GM23338 (cell line): ENCODE measurements around the gene RPS6KA4. TPM values are rescaled to one million over a fixed set of nuclear protein-coding genes. Genes with fewer than 3 reads are reported as not detected.

Source experiments
- ATAC-seq: fragments of 200-7000 bp; cut with Tn5 transposase; 3 replicates; pipeline ENCODE4 v1.9.1; 2020
- DNase-seq: peaks from one replicate; pipeline ENCODE4 v3.0.0-alpha.2; 2015; ENCODE audit warnings: low spot score
- H2AFZ ChIP-seq: fragments of 200-600 bp; sonication (generic); 2 replicates; pipeline ENCODE4 v1.8.0; 2016; ENCODE audit warnings: antibody characterized with exemption, mild to moderate bottlenecking, moderate library complexity
- H3F3A ChIP-seq: fragments of 200-600 bp; sonication (generic); replicated peaks from 2 replicates; pipeline ENCODE4 v1.8.0; 2017; ENCODE audit warnings: antibody characterized with exemption, mixed run types, low read depth
- H3K27ac ChIP-seq: fragments of 200-600 bp; sonication (generic); 2 replicates; pipeline ENCODE4 v1.6.1; 2016; ENCODE audit warnings: low read depth
- H3K27me3 ChIP-seq: fragments of 200-600 bp; sonication (generic); 2 replicates; pipeline ENCODE4 v1.8.0; 2016; ENCODE audit warnings: mild to moderate bottlenecking, mixed run types, moderate library complexity; ENCODE audit not compliant: insufficient read depth
- H3K36me3 ChIP-seq: fragments of 200-600 bp; sonication (generic); 2 replicates; pipeline ENCODE4 v1.8.0; 2016; ENCODE audit warnings: mild to moderate bottlenecking; ENCODE audit not compliant: insufficient read depth
- H3K4me1 ChIP-seq: fragments of 200-600 bp; sonication (generic); 2 replicates; pipeline ENCODE4 v1.8.0; 2016; ENCODE audit warnings: mild to moderate bottlenecking, moderate library complexity; ENCODE audit not compliant: insufficient read depth
- H3K4me2 ChIP-seq: fragments of 200-600 bp; sonication (generic); 2 replicates; pipeline ENCODE4 v1.7.1; 2017; ENCODE audit warnings: mixed run types
- H3K4me3 ChIP-seq: fragments of 200-600 bp; sonication (generic); 2 replicates; pipeline ENCODE4 v1.6.1; 2016; ENCODE audit warnings: mixed run types
- H3K79me2 ChIP-seq: fragments of 200-600 bp; sonication (generic); replicated peaks from 2 replicates; pipeline ENCODE4 v1.8.0; 2017; ENCODE audit warnings: mild to moderate bottlenecking; ENCODE audit not compliant: insufficient read depth
- H3K9me2 ChIP-seq: fragments of 200-600 bp; sonication (generic); 2 replicates; pipeline ENCODE4 v1.8.0; 2017; ENCODE audit not compliant: insufficient read depth
- H4K20me1 ChIP-seq: fragments of 200-600 bp; sonication (generic); replicated peaks from 2 replicates; pipeline ENCODE4 v1.8.0; 2017; ENCODE audit warnings: mild to moderate bottlenecking; ENCODE audit not compliant: insufficient read depth
- H3K27ac Mint-ChIP-seq: 2 replicates; pipeline ENCODE4 v1.8.0; 2020; ENCODE audit warnings: inconsistent platforms, mild to moderate bottlenecking, moderate library complexity, mixed read lengths
- H3K27me3 Mint-ChIP-seq: 3 replicates; pipeline ENCODE4 v1.8.0; 2022; ENCODE audit warnings: low read depth, mild to moderate bottlenecking, moderate library complexity, mixed read lengths, inconsistent platforms; ENCODE audit not compliant: insufficient read depth, poor library complexity
- H3K36me3 Mint-ChIP-seq: 3 replicates; pipeline ENCODE4 v1.8.0; 2021; ENCODE audit warnings: low read depth, mild to moderate bottlenecking, inconsistent platforms, moderate library complexity, mixed read lengths
- H3K4me1 Mint-ChIP-seq: 3 replicates; pipeline ENCODE4 v1.8.0; 2020; ENCODE audit warnings: mild to moderate bottlenecking, inconsistent platforms, mixed read lengths
- H3K4me3 Mint-ChIP-seq: 3 replicates; pipeline ENCODE4 v1.8.0; 2021; ENCODE audit warnings: moderate library complexity, mild to moderate bottlenecking, inconsistent platforms, mixed read lengths
- H3K9me3 Mint-ChIP-seq: 3 replicates; pipeline ENCODE4 v1.8.0; 2020; ENCODE audit warnings: moderate library complexity, mild to moderate bottlenecking, inconsistent platforms, mixed read lengths
- CREB1 ChIP-seq: fragments of 250-450 bp; sonication (Bioruptor Pico); IDR thresholded peaks from 2 replicates; pipeline ENCODE4 v1.5.0; 2020; ENCODE audit warnings: low read depth, mild to moderate bottlenecking, moderate library complexity
- EZH2 ChIP-seq: fragments of 200-600 bp; sonication (generic); IDR thresholded peaks from one replicate; pipeline ENCODE4 v1.8.0; 2017; ENCODE audit warnings: antibody characterized with exemption, mild to moderate bottlenecking, low read depth; ENCODE audit not compliant: unreplicated experiment
- EZH2phosphoT487 ChIP-seq: fragments of 200-600 bp; sonication (generic); IDR thresholded peaks from one replicate; pipeline ENCODE4 v1.8.1; 2018; ENCODE audit warnings: antibody characterized with exemption; ENCODE audit not compliant: unreplicated experiment
- JUNB ChIP-seq: IDR thresholded peaks from one replicate; pipeline ENCODE4 v1.6.1; 2016; ENCODE audit warnings: antibody characterized with exemption; ENCODE audit not compliant: unreplicated experiment
- NANOG ChIP-seq: IDR thresholded peaks from 2 replicates; pipeline ENCODE4 v1.6.1; 2016; ENCODE audit warnings: antibody characterized with exemption, borderline replicate concordance
- POLR2AphosphoS5 ChIP-seq: IDR thresholded peaks from 2 replicates; pipeline ENCODE4 v1.6.1; 2016; ENCODE audit warnings: antibody characterized with exemption, low read depth
- STAT1 ChIP-seq: IDR thresholded peaks from one replicate; pipeline ENCODE4 v1.6.1; 2016; ENCODE audit warnings: antibody characterized with exemption; ENCODE audit not compliant: unreplicated experiment
- ZNF114 ChIP-seq: fragments of 250-450 bp; sonication (Bioruptor Pico); IDR thresholded peaks from 2 replicates; pipeline ENCODE4 v1.5.0; 2020; ENCODE audit warnings: mild to moderate bottlenecking, moderate library complexity
- polyA plus RNA-seq: library from polyadenylated mRNA; unstranded; fragments of >200 nt; fragmentation: Nextera tagmentation; extraction: Ambion mirVana; gene quantifications from 2 replicates; pipeline ENCODE4 v1.2.1, GENCODE V29; 2016
- total RNA-seq: library from RNA; depleted of rRNA; stranded (reverse); fragments of >200 nt; shearing (Covaris generic); gene quantifications from 2 replicates; pipeline ENCODE4 v1.2.3, GENCODE V29; 2014
- TF ChIP-seq, protein P1 (sequence below): IDR thresholded peaks from 2 replicates; pipeline ENCODE4 v1.6.1; 2016; ENCODE audit warnings: antibody characterized with exemption
- TF ChIP-seq, protein P2 (sequence below), 2 experiments: fragments of 200-600 bp in 1 of 2; sonication (generic) in 1 of 2; conservative IDR thresholded peaks; 2 replicates each; pipeline versions ENCODE4 v1.5.1 to v1.6.1; 2016 to 2017; ENCODE audit warnings: antibody characterized with exemption in 2 of 2, low read depth in 2 of 2, mild to moderate bottlenecking in 2 of 2, moderate library complexity in 1 of 2

RPS6KA4 gene
- total and polyA plus RNA-seq, 2 experiments from 2014 or later, result 3.5 to 19.9 TPM

- Histone ChIP-seq H3K4me2 (peak within 1 kb of the TSS; percentile 74), H3K27me3 (no peaks in the 10 kb centered on the region), H3K27ac (peak within 1 kb of the TSS; percentile 93), H4K20me1 (no peaks in the 10 kb centered on the region; the same call in 1 of the 2 replicates), H3K36me3 (peaks cover 3% of the 10 kb centered on the region; the same call in 1 of the 2 replicates), H3F3A (peaks cover 17% of the 10 kb centered on the region; the same call in 1 of the 2 replicates), H2AFZ (peak within 1 kb of the TSS; percentile 87), H3K9me2 (no peaks in the 10 kb centered on the region), H3K4me1 (peaks cover 12% of the 10 kb centered on the region), H3K4me3 (peak within 1 kb of the TSS; percentile 82), H3K79me2 (peaks cover 18% of the 10 kb centered on the region)
- ATAC-seq, result peak; percentile 82
- TF ChIP-seq CREB1 (CRISPR knock-in tag) (peak; percentile 78; the same call in 1 of the 2 replicates), STAT1 (no peak), POLR2AphosphoS5 (peak; percentile 85)
- TF ChIP-seq, protein P1, sequence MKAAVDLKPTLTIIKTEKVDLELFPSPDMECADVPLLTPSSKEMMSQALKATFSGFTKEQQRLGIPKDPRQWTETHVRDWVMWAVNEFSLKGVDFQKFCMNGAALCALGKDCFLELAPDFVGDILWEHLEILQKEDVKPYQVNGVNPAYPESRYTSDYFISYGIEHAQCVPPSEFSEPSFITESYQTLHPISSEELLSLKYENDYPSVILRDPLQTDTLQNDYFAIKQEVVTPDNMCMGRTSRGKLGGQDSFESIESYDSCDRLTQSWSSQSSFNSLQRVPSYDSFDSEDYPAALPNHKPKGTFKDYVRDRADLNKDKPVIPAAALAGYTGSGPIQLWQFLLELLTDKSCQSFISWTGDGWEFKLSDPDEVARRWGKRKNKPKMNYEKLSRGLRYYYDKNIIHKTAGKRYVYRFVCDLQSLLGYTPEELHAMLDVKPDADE, result peak; percentile 84
- Mint-ChIP-seq H3K4me3 (peak within 1 kb of the TSS; percentile 98), H3K36me3 (peaks cover 55% of the 10 kb centered on the region), H3K27me3 (peaks cover 31% of the 10 kb centered on the region), H3K9me3 (no peaks in the 10 kb centered on the region; the same call in 1 of the 3 replicates), H3K4me1 (peaks cover 19% of the 10 kb centered on the region), H3K27ac (peak within 1 kb of the TSS; percentile 100)
- peak; percentile 98 for DNase-seq
Measured at GRCh38 chr11:64317325-64317960, 41.5 kb upstream of the RPS6KA4 start, which contains the start of gene TRMT112. Gene TRMT112, minus strand, starts transcription at chr11:64317559. Its CDS starts 33 bp downstream, at chr11:64317526.

DNA sequence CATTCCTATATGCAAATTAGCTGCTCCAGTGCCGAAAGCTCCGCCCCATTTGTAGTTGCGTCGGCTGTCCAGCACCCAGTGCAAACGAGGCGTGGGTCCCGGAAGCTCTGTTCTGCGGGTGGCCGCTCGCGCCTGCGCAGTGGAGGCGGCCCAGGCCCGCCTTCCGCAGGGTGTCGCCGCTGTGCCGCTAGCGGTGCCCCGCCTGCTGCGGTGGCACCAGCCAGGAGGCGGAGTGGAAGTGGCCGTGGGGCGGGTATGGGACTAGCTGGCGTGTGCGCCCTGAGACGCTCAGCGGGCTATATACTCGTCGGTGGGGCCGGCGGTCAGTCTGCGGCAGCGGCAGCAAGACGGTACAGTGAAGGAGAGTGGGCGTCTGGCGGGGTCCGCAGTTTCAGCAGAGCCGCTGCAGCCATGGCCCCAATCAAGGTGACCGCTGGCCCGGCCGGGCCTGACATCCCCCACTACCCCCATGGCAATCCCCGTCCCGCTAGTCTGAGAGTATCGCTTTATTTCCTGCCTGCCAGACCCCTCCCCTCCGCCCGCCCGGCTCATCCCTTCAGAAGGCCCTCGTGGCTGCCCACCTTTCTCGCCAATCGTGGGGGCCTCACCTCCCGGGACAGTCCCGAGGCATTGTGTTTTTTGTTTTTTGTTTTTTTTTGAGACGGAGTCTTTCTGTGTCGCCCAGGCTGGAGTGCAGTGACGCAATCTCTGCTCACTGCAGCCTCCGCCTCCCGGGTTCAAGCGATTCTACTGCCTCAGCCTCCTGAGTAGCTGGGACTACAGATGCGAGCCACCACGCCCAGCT is 40.8 kb upstream of the RPS6KA4 start, which contains the start of gene PRDX5:
TSS of gene PRDX5 (plus strand) at position 161 of the 805 bp plus-strand sequence. CDS start at position 256, 95 bp downstream.
- Mint-ChIP-seq H3K27ac (peak within 1 kb of the TSS; percentile 100), H3K9me3 (no peaks in the 10 kb centered on the region; the same call in 1 of the 3 replicates), H3K4me1 (peaks cover 19% of the 10 kb centered on the region), H3K4me3 (peak within 1 kb of the TSS; percentile 98), H3K36me3 (peaks cover 50% of the 10 kb centered on the region), H3K27me3 (peaks cover 24% of the 10 kb centered on the region)
- ATAC-seq (peak; percentile 71), DNase-seq (peak; percentile 97)
- no peaks in the 10 kb centered on the region; the same call in 1 of the 2 replicates for H4K20me1 ChIP-seq
- no peaks in the 10 kb centered on the region for H3K27me3 ChIP-seq
- H3F3A ChIP-seq, result peaks cover 17% of the 10 kb centered on the region; the same call in 1 of the 2 replicates
- H3K4me2 ChIP-seq, result peak within 1 kb of the TSS; percentile 74
- H3K9me2 ChIP-seq, result no peaks in the 10 kb centered on the region
- H3K4me1 ChIP-seq, result peaks cover 12% of the 10 kb centered on the region
- peaks cover 3% of the 10 kb centered on the region; the same call in 1 of the 2 replicates for H3K36me3 ChIP-seq
- H3K27ac ChIP-seq, result peak within 1 kb of the TSS; percentile 93
- H3K4me3 ChIP-seq, result peak within 1 kb of the TSS; percentile 82
- TF ChIP-seq NANOG (no peak), EZH2 (no peak), POLR2AphosphoS5 (peak; percentile 79), ZNF114 (no peak), EZH2phosphoT487 (no peak), JUNB (no peak)
- TF ChIP-seq, protein P2, sequence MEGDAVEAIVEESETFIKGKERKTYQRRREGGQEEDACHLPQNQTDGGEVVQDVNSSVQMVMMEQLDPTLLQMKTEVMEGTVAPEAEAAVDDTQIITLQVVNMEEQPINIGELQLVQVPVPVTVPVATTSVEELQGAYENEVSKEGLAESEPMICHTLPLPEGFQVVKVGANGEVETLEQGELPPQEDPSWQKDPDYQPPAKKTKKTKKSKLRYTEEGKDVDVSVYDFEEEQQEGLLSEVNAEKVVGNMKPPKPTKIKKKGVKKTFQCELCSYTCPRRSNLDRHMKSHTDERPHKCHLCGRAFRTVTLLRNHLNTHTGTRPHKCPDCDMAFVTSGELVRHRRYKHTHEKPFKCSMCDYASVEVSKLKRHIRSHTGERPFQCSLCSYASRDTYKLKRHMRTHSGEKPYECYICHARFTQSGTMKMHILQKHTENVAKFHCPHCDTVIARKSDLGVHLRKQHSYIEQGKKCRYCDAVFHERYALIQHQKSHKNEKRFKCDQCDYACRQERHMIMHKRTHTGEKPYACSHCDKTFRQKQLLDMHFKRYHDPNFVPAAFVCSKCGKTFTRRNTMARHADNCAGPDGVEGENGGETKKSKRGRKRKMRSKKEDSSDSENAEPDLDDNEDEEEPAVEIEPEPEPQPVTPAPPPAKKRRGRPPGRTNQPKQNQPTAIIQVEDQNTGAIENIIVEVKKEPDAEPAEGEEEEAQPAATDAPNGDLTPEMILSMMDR (conservative IDR thresholded peaks at IDR 0.05; ENCODE audit: low read depth in 2 of 2), result peak; percentile 18 to 74; a peak in 3 of 4 replicates
- TF ChIP-seq, protein P1, result 0 out of 2 replicates have a peak, but pooled peaks have one; percentile 6
- H3K79me2 ChIP-seq, result peaks cover 16% of the 10 kb centered on the region
- H2AFZ ChIP-seq, result peak within 1 kb of the TSS; percentile 87
